Activated CD8-positive, alpha-beta memory T cell treated with anti-CD3 and anti-CD28 coated beads for 24 hours (primary cell): Measurements from ENCODE around the gene CEP295NL.
"Not testable (repeated sequence)": the region's sequence is repeated elsewhere in the genome, so short reads cannot be mapped to it uniquely, and the experiment has no call there.

Experiments
- DNase-seq: peaks from one replicate; pipeline ENCODE4 v3.0.0-alpha.2; 2020

The CEP295NL gene

GRCh38 chr17:78903101-78903779, at the start of gene CEP295NL:
Gene CEP295NL (minus strand): TSS chr17:78903201. CDS start chr17:78901828, 1,373 bp downstream.
- no peak for DNase-seq

- no peak for DNase-seq
Measured at GRCh38 chr17:78952706-78953105, 49.7 kb upstream of the CEP295NL start.

GRCh38 chr17:78951967-78952551, 49.1 kb upstream of the CEP295NL start:
- no peak for DNase-seq

- DNase-seq = no peak
Measured at GRCh38 chr17:78950870-78951269, 47.9 kb upstream of the CEP295NL start.

GRCh38 chr17:78947235-78948149, 44.5 kb upstream of the CEP295NL start:
- DNase-seq = no peak

- DNase-seq = no peak
Measured at GRCh38 chr17:78946631-78947030, 43.6 kb upstream of the CEP295NL start.

GRCh38 chr17:78946131-78946530, 43.1 kb upstream of the CEP295NL start:
- DNase-seq = no peak

GRCh38 chr17:78945455-78945854, 42.5 kb upstream of the CEP295NL start:
- DNase-seq = not testable (repeated sequence)

- DNase-seq = no peak
Measured at GRCh38 chr17:78944956-78945355, 42.0 kb upstream of the CEP295NL start.

GRCh38 chr17:78944026-78944425, 41.0 kb upstream of the CEP295NL start:
- DNase-seq = no peak

GRCh38 chr17:78940708-78941107, 37.7 kb upstream of the CEP295NL start:
- DNase-seq = no peak

- no peak for DNase-seq
Measured at GRCh38 chr17:78940258-78940657, 37.3 kb upstream of the CEP295NL start.

- DNase-seq = no peak
Measured at GRCh38 chr17:78939615-78940014, 36.6 kb upstream of the CEP295NL start.

GRCh38 chr17:78937561-78937960, 34.6 kb upstream of the CEP295NL start:
- DNase-seq = no peak

- no peak for DNase-seq
Measured at GRCh38 chr17:78935419-78936323, 32.7 kb upstream of the CEP295NL start.

GRCh38 chr17:78934681-78935418, 31.8 kb upstream of the CEP295NL start:
- DNase-seq = no peak

GRCh38 chr17:78933959-78934568, 31.1 kb upstream of the CEP295NL start:
- no peak for DNase-seq

- DNase-seq = peak; percentile 70
Measured at GRCh38 chr17:78933025-78933958, 30.3 kb upstream of the CEP295NL start.

GRCh38 chr17:78929908-78930775, 27.1 kb upstream of the CEP295NL start:
- DNase-seq = no peak
